IMR-90 (cell line): Measurements from ENCODE around the gene USP6NL. TPM values are rescaled to one million over a fixed set of nuclear protein-coding genes. Genes with fewer than 3 reads are reported as not detected.

Experiments used
- ATAC-seq: fragments of 200-7000 bp; cut with Tn5 transposase; 2 replicates; pipeline ENCODE4 v1.9.1; 2020; ENCODE audit warnings: low read depth, mild to moderate bottlenecking, moderate library complexity
- BruUV-seq: library from RNA; stranded (reverse); fragments of 400-500 nt; replicated peaks from 2 replicates; lab custom pipeline; 2021; lab: Mats Ljungman, UMichigan
- CTCF ChIA-PET: fragments of 300-600 bp; formaldehyde crosslinking; extraction: SDS; loops from one replicate; lab custom pipeline; 2021; ENCODE audit warnings: antibody characterized with exemption; lab: Yijun Ruan, JAX
- POLR2A ChIA-PET: fragments of 300-600 bp; sonication (Branson Sonifier 250); formaldehyde crosslinking; loops from one replicate; lab custom pipeline; 2022; ENCODE audit warnings: antibody characterized with exemption; ENCODE audit not compliant: unreplicated experiment; lab: Charles Lee
- DNase-seq: peaks from one replicate; pipeline ENCODE4 v3.0.0; 2013
- H2AFZ ChIP-seq: replicated peaks from 2 replicates; pipeline ENCODE3; 2013; ENCODE audit warnings: low read length, mild to moderate bottlenecking; ENCODE audit not compliant: poor library complexity
- H2AK5ac ChIP-seq: 2 replicates; pipeline ENCODE4 v1.6.1; 2013; ENCODE audit warnings: low read depth, low read length, inconsistent platforms
- H2AK9ac ChIP-seq: replicated peaks from 2 replicates; pipeline ENCODE3; 2013; ENCODE audit warnings: mild to moderate bottlenecking, low read depth, low read length, moderate library complexity; ENCODE audit not compliant: poor library complexity
- H2BK120ac ChIP-seq: 2 replicates; pipeline ENCODE4 v1.6.1; 2013; ENCODE audit warnings: low read depth, low read length, inconsistent platforms
- H2BK15ac ChIP-seq: 3 replicates; pipeline ENCODE4 v1.6.1; 2013; ENCODE audit warnings: low read depth, low read length, inconsistent platforms
- H2BK20ac ChIP-seq: 2 replicates; pipeline ENCODE4 v1.6.1; 2013; ENCODE audit warnings: low read depth, mild to moderate bottlenecking, inconsistent platforms, low read length, moderate library complexity
- H2BK5ac ChIP-seq: 2 replicates; pipeline ENCODE4 v1.6.1; 2013; ENCODE audit warnings: mild to moderate bottlenecking, low read depth, low read length, inconsistent platforms; ENCODE audit not compliant: poor library complexity, severe bottlenecking
- H3K14ac ChIP-seq: replicated peaks from 2 replicates; pipeline ENCODE4 v1.6.1; 2013; ENCODE audit warnings: low read depth, low read length, inconsistent platforms
- H3K18ac ChIP-seq: 2 replicates; pipeline ENCODE4 v1.6.1; 2013; ENCODE audit warnings: low read depth, low read length, control low read depth
- H3K23ac ChIP-seq: 2 replicates; pipeline ENCODE4 v1.6.1; 2013; ENCODE audit warnings: low read depth, low read length, inconsistent platforms
- H3K27ac ChIP-seq: 2 replicates; pipeline ENCODE4 v1.5.1; 2013; ENCODE audit warnings: mild to moderate bottlenecking, control low read depth, low read length; ENCODE audit not compliant: insufficient read depth
- H3K27me3 ChIP-seq: 2 replicates; pipeline ENCODE4 v1.6.1; 2013; ENCODE audit warnings: low read length; ENCODE audit not compliant: control insufficient read depth, insufficient read depth
- H3K36me3 ChIP-seq: 2 replicates; pipeline ENCODE4 v1.6.1; 2013; ENCODE audit warnings: low read length, mixed read lengths; ENCODE audit not compliant: control insufficient read depth, insufficient read depth
- H3K4ac ChIP-seq: 2 replicates; pipeline ENCODE4 v1.6.1; 2013; ENCODE audit warnings: low read depth, low read length, inconsistent platforms
- H3K4me1 ChIP-seq: 2 replicates; pipeline ENCODE4 v1.6.1; 2013; ENCODE audit warnings: low read length, mixed read lengths; ENCODE audit not compliant: control insufficient read depth, insufficient read depth
- H3K4me2 ChIP-seq: 2 replicates; pipeline ENCODE4 v1.6.1; 2013; ENCODE audit warnings: low read depth, mild to moderate bottlenecking, control low read depth, low read length, moderate library complexity
- H3K4me3 ChIP-seq: 2 replicates; pipeline ENCODE4 v1.5.1; 2013; ENCODE audit warnings: low read depth, mild to moderate bottlenecking, control low read depth, low read length, moderate library complexity; ENCODE audit not compliant: insufficient read depth
- H3K56ac ChIP-seq: 2 replicates; pipeline ENCODE4 v1.6.1; 2013; ENCODE audit warnings: low read length, inconsistent platforms; ENCODE audit not compliant: insufficient read depth; ENCODE audit errors: extremely low read depth
- H3K79me1 ChIP-seq, 2 experiments: 2 replicates each; pipeline ENCODE4 v1.6.1; 2013; ENCODE audit warnings: low read length in 2 of 2, inconsistent platforms in 1 of 2, low read depth in 1 of 2
- H3K9ac ChIP-seq: 2 replicates; pipeline ENCODE4 v1.6.1; 2013; ENCODE audit warnings: low read depth, low read length, control low read depth
- H3K9me1 ChIP-seq: 2 replicates; pipeline ENCODE4 v1.6.1; 2013; ENCODE audit warnings: low read length, inconsistent platforms; ENCODE audit not compliant: insufficient read depth
- H3K9me3 ChIP-seq: 2 replicates; pipeline ENCODE4 v1.6.1; 2013; ENCODE audit warnings: low read length; ENCODE audit not compliant: control insufficient read depth, insufficient read depth
- H4K20me1 ChIP-seq: 2 replicates; pipeline ENCODE4 v1.6.1; 2013; ENCODE audit warnings: low read length, inconsistent platforms; ENCODE audit not compliant: insufficient read depth
- H4K5ac ChIP-seq: 2 replicates; pipeline ENCODE4 v1.6.1; 2013; ENCODE audit warnings: mild to moderate bottlenecking, low read depth, low read length, control low read depth
- H4K8ac ChIP-seq, 2 experiments: 2 replicates each; pipeline ENCODE4 v1.6.1; 2013; ENCODE audit warnings: low read depth in 2 of 2, low read length in 2 of 2, control low read depth in 1 of 2, inconsistent platforms in 1 of 2
- H4K91ac ChIP-seq: 2 replicates; pipeline ENCODE4 v1.6.1; 2013; ENCODE audit warnings: low read depth, low read length, inconsistent platforms; ENCODE audit not compliant: insufficient read depth
- BHLHE40 ChIP-seq: fragments of 150-350 bp; IDR thresholded peaks from 2 replicates; pipeline ENCODE4 v1.6.1; 2016; ENCODE audit warnings: mild to moderate bottlenecking, low read depth, low read length
- CEBPB ChIP-seq: IDR thresholded peaks from 2 replicates; pipeline ENCODE4 v1.6.1; 2012; ENCODE audit warnings: low read depth, low read length, improper control_type of control experiment
- CHD1 ChIP-seq: IDR thresholded peaks from 2 replicates; pipeline ENCODE4 v1.6.1; 2012; ENCODE audit warnings: low read depth, low read length, improper control_type of control experiment
- FOS ChIP-seq: fragments of 150-350 bp; IDR thresholded peaks from 2 replicates; pipeline ENCODE4 v1.6.1; 2016; ENCODE audit warnings: low read depth, low read length
- MAFK ChIP-seq: IDR thresholded peaks from 2 replicates; pipeline ENCODE4 v1.6.1; 2012; ENCODE audit warnings: low read depth, low read length, improper control_type of control experiment
- MAZ ChIP-seq: IDR thresholded peaks from 2 replicates; pipeline ENCODE4 v1.6.1; 2012; ENCODE audit warnings: low read depth, mild to moderate bottlenecking, low read length, improper control_type of control experiment, moderate library complexity, borderline replicate concordance
- MXI1 ChIP-seq: IDR thresholded peaks from 2 replicates; pipeline ENCODE4 v1.6.1; 2012; ENCODE audit warnings: low read depth, mild to moderate bottlenecking, low read length, moderate library complexity, borderline replicate concordance
- NFE2L2 ChIP-seq: fragments of 150-350 bp; IDR thresholded peaks from 2 replicates; pipeline ENCODE4 v1.6.1; 2016; ENCODE audit warnings: low read depth, mild to moderate bottlenecking, low read length
- POLR2A ChIP-seq: IDR thresholded peaks from 2 replicates; pipeline ENCODE4 v1.6.1; 2012; ENCODE audit warnings: mild to moderate bottlenecking, low read depth, low read length
- RAD21 ChIP-seq: IDR thresholded peaks from 2 replicates; pipeline ENCODE4 v1.6.1; 2012; ENCODE audit warnings: low read length, improper control_type of control experiment
- RCOR1 ChIP-seq: IDR thresholded peaks from 2 replicates; pipeline ENCODE4 v1.6.1; 2012; ENCODE audit warnings: mild to moderate bottlenecking, low read length, improper control_type of control experiment; ENCODE audit not compliant: insufficient replicate concordance
- RFX5 ChIP-seq: IDR thresholded peaks from 2 replicates; pipeline ENCODE4 v1.8.0; 2012; ENCODE audit warnings: low read depth, mild to moderate bottlenecking, low read length, moderate library complexity
- SMC3 ChIP-seq: fragments of 150-350 bp; IDR thresholded peaks from 2 replicates; pipeline ENCODE4 v1.6.1; 2016; ENCODE audit warnings: low read depth, mild to moderate bottlenecking, antibody characterized with exemption, low read length, moderate library complexity
- WGBS, 2 experiments: methylation state at CpG; one replicate each; pipeline versions ENCODE4 v1.1.5 to v1.1.7; 2013; ENCODE audit warnings: missing lambda C conversion rate in 2 of 2; ENCODE audit not compliant: insufficient read length in 1 of 2; ENCODE audit errors: extremely low coverage in 2 of 2; 5-methylcytosine and 5-hydroxymethylcytosine counted together
- dilution Hi-C: fragments of 300-500 bp; cut with HindIII; formaldehyde crosslinking; loops from one replicate; pipeline ENCODE4 v1.14.3; 2018; ENCODE audit warnings: low sequenced_read_pairs; ENCODE audit not compliant: unreplicated experiment
- in situ Hi-C: fragments of 300-500 bp; cut with MboI; formaldehyde crosslinking; loops from 3 replicates; pipeline ENCODE4 v1.14.3; 2019; ENCODE audit warnings: low sequenced_read_pairs, inconsistent platforms, mixed read lengths
- intact Hi-C: fragments of 100-400 bp; cut with micrococcal nuclease; formaldehyde crosslinking; loops from 2 replicates; pipeline ENCODE4 v1.10.0; 2022
- polyA plus RNA-seq, 3 experiments: library from polyadenylated mRNA; depleted of rRNA; stranded (reverse); fragments of >200 nt; gene quantifications; 2 replicates each; pipeline ENCODE4 v1.2.3, GENCODE V29; 2012; ENCODE audit warnings: low replicate concordance in 1 of 3
- total RNA-seq: library from RNA; depleted of rRNA; stranded (reverse); fragments of >200 nt; gene quantifications from 2 replicates; pipeline ENCODE4 v1.2.3, GENCODE V29; 2012
- TF ChIP-seq, protein P1 (sequence below): fragments of 150-350 bp; IDR thresholded peaks from 2 replicates; pipeline ENCODE4 v1.6.1; 2017; ENCODE audit warnings: mild to moderate bottlenecking, antibody characterized with exemption, low read length, low read depth
- TF ChIP-seq, protein P2 (sequence below): conservative IDR thresholded peaks from 2 replicates; pipeline ENCODE4 v1.5.1; 2012; ENCODE audit warnings: mild to moderate bottlenecking, low read depth, low read length, improper control_type of control experiment
- TF ChIP-seq, protein P3 (sequence below): fragments of 150-350 bp; IDR thresholded peaks from 2 replicates; pipeline ENCODE4 v1.6.1; 2016; ENCODE audit warnings: low read depth, mild to moderate bottlenecking, low read length, moderate library complexity, borderline replicate concordance

The USP6NL gene
- total and polyA plus RNA-seq, 2 of the 4 experiments (the other 2 are of a cell fraction), result 7.8 to 9.1 TPM

DNA sequence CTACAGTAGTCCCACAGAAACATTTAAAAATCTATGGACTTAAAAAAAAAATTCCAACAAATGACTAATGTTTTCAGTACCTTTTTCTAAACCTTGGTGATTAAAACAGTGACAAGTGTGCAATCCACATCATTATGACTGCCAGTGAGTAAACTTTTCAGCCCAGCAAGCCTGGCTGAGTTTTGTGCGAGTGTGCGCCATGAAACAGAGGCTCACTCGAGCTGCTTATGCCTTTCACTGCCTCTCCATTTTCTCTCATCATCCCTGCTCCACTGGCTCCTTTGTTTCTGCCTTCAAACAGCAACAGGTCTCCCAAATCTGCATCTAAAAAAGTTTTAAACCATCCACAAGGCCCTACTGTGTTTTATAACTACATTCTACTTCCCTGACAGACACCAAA, 105.8 kb downstream of the USP6NL start:
- intact Hi-C loops (no loop called here), in situ Hi-C loops (no loop called here), dilution Hi-C loops (no loop called here)
- Histone ChIP-seq H4K91ac (no peak overlapping the region), H2BK120ac (no peak overlapping the region), H3K9ac (no peak overlapping the region), H3K36me3 (no peaks in the 10 kb centered on the region), H2BK5ac (no peak overlapping the region), H3K9me3 (no peaks in the 10 kb centered on the region), H3K4me2 (no peak overlapping the region), H3K79me1 (no peaks in the 10 kb centered on the region), H3K4me1 (no peaks in the 10 kb centered on the region), H3K14ac (no peak overlapping the region), H4K5ac (no peak overlapping the region), H3K27me3 (no peaks in the 10 kb centered on the region), H3K4ac (no peak overlapping the region), H2AFZ (no peak overlapping the region), H3K23ac (no peak overlapping the region; the same call in 1 of the 2 replicates), H2AK9ac (no peak overlapping the region), H3K18ac (no peak overlapping the region), H2BK20ac (no peak overlapping the region), H3K9me1 (no peaks in the 10 kb centered on the region), H2BK15ac (no peak overlapping the region), H3K56ac (no peak overlapping the region), H4K8ac (no peak overlapping the region), H3K4me3 (no peak overlapping the region), H4K20me1 (no peaks in the 10 kb centered on the region), H3K27ac (no peak overlapping the region), H2AK5ac (no peak overlapping the region)
- ChIA-PET POLR2A (no interaction called here), CTCF (interaction anchor here (1.1 to 1.3 kb wide), 2 partner anchors 219 to 253 kb away, joined by 3 to 4 read pairs; no protein-coding TSS in a partner anchor)
- TF ChIP-seq, protein P1, sequence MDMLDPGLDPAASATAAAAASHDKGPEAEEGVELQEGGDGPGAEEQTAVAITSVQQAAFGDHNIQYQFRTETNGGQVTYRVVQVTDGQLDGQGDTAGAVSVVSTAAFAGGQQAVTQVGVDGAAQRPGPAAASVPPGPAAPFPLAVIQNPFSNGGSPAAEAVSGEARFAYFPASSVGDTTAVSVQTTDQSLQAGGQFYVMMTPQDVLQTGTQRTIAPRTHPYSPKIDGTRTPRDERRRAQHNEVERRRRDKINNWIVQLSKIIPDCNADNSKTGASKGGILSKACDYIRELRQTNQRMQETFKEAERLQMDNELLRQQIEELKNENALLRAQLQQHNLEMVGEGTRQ, result no peak
- TF ChIP-seq MAZ (no peak), POLR2A (no peak), MXI1 (no peak), FOS (no peak), RFX5 (no peak), RCOR1 (no peak), RAD21 (no peak), NFE2L2 (no peak), MAFK (no peak), CHD1 (no peak), SMC3 (no peak), BHLHE40 (no peak), CEBPB (no peak)
- TF ChIP-seq, protein P2, sequence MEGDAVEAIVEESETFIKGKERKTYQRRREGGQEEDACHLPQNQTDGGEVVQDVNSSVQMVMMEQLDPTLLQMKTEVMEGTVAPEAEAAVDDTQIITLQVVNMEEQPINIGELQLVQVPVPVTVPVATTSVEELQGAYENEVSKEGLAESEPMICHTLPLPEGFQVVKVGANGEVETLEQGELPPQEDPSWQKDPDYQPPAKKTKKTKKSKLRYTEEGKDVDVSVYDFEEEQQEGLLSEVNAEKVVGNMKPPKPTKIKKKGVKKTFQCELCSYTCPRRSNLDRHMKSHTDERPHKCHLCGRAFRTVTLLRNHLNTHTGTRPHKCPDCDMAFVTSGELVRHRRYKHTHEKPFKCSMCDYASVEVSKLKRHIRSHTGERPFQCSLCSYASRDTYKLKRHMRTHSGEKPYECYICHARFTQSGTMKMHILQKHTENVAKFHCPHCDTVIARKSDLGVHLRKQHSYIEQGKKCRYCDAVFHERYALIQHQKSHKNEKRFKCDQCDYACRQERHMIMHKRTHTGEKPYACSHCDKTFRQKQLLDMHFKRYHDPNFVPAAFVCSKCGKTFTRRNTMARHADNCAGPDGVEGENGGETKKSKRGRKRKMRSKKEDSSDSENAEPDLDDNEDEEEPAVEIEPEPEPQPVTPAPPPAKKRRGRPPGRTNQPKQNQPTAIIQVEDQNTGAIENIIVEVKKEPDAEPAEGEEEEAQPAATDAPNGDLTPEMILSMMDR, result no peak
- TF ChIP-seq, protein P3, sequence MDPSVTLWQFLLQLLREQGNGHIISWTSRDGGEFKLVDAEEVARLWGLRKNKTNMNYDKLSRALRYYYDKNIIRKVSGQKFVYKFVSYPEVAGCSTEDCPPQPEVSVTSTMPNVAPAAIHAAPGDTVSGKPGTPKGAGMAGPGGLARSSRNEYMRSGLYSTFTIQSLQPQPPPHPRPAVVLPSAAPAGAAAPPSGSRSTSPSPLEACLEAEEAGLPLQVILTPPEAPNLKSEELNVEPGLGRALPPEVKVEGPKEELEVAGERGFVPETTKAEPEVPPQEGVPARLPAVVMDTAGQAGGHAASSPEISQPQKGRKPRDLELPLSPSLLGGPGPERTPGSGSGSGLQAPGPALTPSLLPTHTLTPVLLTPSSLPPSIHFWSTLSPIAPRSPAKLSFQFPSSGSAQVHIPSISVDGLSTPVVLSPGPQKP, result no peak
- 89% methylated on average over 3 of the region's 3 CpGs; no CpG with 5 or more reads in 1 of the 2 experiments for WGBS, 2 experiments
- ATAC-seq, result no peak
- no peak for DNase-seq
- no TSS peak for BruUV-seq
